Right ventricle myocardium superior (tissue), 1 donor: ENCODE data around the gene MGMT. TPM values are rescaled to one million over a fixed set of nuclear protein-coding genes. Genes with fewer than 3 reads are reported as not detected.

Experiments
- ATAC-seq: fragments of 200-7000 bp; cut with Tn5 transposase; one replicate; pipeline ENCODE4 v1.9.1; 2020; ENCODE audit warnings: mild to moderate bottlenecking; ENCODE audit not compliant: poor library complexity
- DNase-seq: peaks from one replicate; pipeline ENCODE4 v3.0.0-alpha.2; 2020
- intact Hi-C: fragments of 100-400 bp; cut with DNase I; formaldehyde crosslinking; loops from one replicate; pipeline ENCODE4 v1.11.2; 2022
- total RNA-seq: library from RNA; stranded (reverse); fragmentation: NEBNext Ultra II Directional; extraction: Animal tissue kit (Norgen Biotek cat#: 25700); gene quantifications from one replicate; pipeline ENCODE4 v1.2.1, GENCODE V29; 2021
- donor health status: DM: no; HTN: yes; CAD: no; lungs with severe emphysema.

The MGMT gene
- total RNA-seq, 1 donor from 2014 or later: 16.6 TPM

DNA sequence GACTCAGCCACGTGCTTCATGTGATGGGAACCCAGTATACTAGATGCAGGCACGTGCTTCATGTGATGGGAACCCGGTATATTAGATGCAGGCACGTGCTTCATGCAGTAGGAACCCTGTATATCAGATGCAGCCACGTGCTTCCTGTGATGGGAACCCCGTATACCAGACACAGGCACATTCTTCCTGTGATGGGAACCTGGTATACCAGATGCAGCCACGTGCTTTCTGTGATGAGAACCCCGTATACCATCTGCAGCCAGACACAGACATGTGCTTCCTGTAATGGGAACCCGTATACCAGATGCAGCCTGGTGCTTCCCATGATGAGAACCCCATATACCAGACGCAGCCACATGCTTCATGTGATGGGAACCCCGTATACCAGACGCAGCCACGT lies 44.0 kb downstream of the MGMT start:
- DNase-seq (no peak), ATAC-seq (no peak)
- intact Hi-C loops: no loop called here

DNA sequence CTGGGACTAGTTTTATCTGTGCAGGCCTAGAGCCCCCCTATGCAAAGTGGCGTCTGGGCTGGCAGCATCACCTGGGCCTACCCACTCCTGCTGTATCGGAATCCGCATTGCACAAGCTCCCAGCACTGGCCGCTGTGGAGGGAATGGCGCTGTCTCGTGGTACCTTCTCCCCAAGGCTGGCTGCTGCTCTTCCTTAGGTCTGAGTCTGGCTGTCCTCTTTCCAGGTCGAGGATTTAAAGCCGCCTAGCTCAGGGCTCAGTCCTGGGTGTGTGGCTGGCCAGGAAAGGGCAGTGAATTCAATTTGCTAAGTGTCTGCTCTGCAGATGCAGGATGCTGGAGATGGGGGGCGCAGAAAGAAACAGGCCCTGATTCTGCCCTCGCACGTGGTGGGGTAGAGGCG lies 44.7 kb downstream of the MGMT start:
- ATAC-seq: no peak
- intact Hi-C loops: no loop called here
- DNase-seq: no peak

DNA sequence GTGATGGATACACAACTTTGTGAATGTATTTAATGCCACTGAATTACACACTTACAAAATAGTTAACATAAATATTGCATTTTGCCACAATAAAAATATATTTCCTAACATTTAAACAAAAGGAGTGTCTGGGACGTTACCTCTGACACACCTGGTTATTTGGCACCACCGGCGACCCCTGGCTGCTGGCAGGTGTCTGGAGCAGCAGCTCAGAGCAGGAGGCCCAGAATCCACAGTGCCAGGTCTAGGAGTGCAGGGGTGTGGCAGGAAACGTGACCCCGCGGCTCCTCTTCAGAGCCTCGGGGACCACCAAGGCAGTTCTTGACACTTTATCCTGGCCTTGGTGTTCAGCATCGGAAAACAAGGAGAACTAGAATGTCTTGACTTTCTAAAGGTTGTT lies 46.3 kb downstream of the MGMT start:
- no peak for DNase-seq
- no peak for ATAC-seq
- intact Hi-C loops: no loop called here

- ATAC-seq (no peak), DNase-seq (no peak)
- intact Hi-C loops: no loop called here
Observed at GRCh38 chr10:129514568-129515451, 47.8 kb downstream of the MGMT start.

DNA sequence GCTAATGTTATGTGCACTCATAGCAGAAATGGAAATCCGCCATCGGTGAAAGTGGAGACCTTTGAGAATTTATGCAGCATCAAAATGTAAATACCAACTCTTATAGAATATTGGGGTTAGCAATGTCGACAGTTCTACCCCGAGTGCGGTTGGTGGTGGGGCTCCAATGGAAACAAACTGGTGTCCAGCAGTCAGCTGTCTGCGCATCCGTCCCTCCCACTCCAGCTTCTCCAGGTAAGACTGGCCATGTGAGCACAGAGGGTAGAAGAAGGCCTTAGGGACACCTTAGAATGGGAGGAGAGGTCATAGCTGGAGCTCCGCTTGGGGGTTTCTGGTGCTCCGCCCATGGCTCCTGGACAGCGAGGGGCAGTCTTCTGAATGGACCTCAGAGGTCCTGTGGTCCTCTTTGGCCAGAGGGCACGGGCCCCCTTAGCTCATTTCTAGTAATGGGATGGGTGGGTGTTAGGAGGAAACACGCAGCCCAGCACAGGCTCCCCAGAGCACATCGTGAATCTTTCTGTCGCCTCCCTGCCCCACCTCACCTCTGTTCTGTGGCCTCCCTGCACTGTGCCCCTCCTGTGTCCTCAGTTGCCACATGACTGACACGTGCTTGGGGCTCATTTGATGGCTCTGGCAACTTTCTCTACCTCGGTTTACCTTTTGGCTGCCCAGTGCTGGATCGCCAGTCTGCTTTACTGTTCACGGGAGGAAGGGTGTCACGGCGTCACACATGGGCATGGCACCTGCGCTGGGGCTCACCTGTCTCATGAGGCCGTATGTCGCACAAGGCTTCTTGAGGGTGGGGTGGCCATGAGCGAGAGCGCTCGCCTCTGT lies 50.0 kb downstream of the MGMT start:
- DNase-seq (no peak), ATAC-seq (no peak)
- intact Hi-C loops: no loop called here

GRCh38 chr10:129517680-129518057 lies 50.6 kb downstream of the MGMT start:
- no peak for ATAC-seq
- DNase-seq: no peak
- intact Hi-C loops: no loop called here

GRCh38 chr10:129518793-129519192 lies 51.8 kb downstream of the MGMT start:
- DNase-seq: no peak
- intact Hi-C loops: no loop called here

GRCh38 chr10:129520440-129521080 lies 53.5 kb downstream of the MGMT start:
- intact Hi-C loops: no loop called here
- ATAC-seq (no peak), DNase-seq (no peak)

More at GRCh38 chr10:129518793-129519192, 51.8 kb downstream of the MGMT start:
- no peak for ATAC-seq

GRCh38 chr10:129521161-129522025 lies 54.4 kb downstream of the MGMT start:
- intact Hi-C loops: no loop called here
- ATAC-seq: no peak
- no peak for DNase-seq

GRCh38 chr10:129522041-129522585 lies 55.1 kb downstream of the MGMT start:
- ATAC-seq (no peak), DNase-seq (no peak)
- intact Hi-C loops: no loop called here

- ATAC-seq (no peak), DNase-seq (no peak)
- intact Hi-C loops: no loop called here
Observed at GRCh38 chr10:129523031-129523722, 56.1 kb downstream of the MGMT start.

DNA sequence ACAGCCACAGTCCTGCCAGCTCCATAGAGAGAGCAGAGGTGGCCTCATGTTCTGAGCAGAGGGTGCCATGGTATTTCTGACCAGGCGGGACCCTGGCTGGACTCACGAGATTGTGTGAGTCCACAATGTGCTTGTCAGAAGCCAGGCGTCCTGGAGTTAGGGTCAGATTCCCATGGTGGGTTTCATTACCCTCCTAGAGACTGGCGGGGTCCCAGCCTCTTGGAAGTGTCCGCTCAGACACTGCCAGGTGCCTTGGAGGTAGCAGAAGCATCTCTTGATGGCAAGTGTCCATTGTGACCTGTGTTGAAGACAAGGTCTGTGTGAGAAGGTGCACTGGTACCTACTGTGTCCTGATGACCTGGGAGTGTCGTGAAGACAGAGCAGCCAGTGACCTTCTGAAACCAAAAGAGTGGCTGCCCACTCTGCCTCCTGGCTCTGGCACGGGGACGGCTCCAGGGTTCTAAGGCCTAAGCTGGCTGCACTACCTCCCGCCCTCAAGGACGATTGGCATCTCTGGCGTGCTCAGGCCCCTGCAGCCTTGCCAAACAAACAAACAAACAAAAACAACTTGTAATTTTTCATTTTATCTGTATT lies 56.8 kb downstream of the MGMT start:
- intact Hi-C loops: no loop called here
- DNase-seq: no peak
- no peak for ATAC-seq

- ATAC-seq (no peak), DNase-seq (no peak)
- intact Hi-C loops: no loop called here
Observed at GRCh38 chr10:129524936-129525335, 57.9 kb downstream of the MGMT start.

DNA sequence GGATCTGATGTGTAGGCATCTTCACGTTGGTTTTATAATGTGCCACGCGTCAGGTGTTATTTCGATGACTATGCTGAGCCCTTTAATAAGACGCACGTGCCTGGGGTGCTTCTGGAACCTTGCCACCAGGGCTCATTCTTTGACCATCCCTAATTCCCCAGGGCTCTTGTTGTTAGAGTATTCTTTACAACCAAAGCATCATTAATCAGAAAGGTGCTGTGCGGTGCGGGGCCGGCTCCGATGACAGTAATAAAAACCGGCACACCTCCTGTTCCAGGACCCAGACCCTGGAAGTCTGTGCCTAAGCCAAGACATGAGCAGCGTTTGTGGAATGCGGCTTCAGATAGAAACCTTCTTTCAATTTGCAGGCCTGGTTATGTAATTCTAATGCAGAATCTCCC lies 58.4 kb downstream of the MGMT start:
- ATAC-seq (peak; percentile 69), DNase-seq (no peak)
- intact Hi-C loops: no loop called here

DNA sequence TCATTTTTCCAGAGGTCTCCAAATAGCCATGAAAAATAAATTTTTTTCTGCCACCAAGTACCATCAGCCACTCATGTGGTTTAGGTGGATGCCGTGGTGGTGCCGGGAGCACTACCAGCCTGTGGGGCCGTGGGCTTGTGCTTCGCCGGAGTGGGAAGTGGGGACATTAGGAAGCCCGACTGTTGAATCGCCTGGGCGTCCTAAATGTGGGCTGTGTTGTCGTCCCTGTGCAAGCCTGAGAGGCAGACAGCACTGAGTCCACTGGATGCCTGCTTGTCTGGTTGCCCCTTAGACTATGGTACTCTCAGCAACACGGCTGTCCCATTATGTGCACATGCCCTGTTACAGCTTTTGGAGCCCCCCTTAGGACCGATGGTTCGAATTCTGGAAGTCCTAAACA lies 59.9 kb downstream of the MGMT start:
- intact Hi-C loops: no loop called here
- DNase-seq (no peak), ATAC-seq (no peak)

GRCh38 chr10:129528376-129528978 lies 61.4 kb downstream of the MGMT start:
- intact Hi-C loops: no loop called here
- no peak for DNase-seq

DNA sequence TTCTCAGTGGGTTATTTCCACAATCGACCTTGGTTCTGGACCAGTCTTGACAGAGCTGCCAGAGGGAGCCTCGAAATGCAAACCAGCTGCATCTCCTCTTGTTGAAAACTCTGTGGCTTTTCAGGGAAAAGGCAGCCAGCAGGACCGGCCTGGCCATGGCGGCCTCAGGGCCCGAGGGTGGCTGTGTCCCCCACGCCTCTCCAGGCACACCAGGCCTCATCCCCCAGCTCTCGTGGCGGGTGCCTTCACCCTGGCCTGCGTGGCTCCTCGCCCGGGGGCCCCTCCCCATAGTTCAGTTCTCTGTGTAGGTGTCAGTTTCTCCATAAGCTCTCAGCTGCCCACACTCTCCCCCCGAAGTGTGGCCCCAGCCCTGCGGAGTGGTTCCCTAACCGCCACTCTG lies 63.5 kb downstream of the MGMT start:
- DNase-seq (no peak), ATAC-seq (no peak)
- intact Hi-C loops: no loop called here

More at GRCh38 chr10:129528376-129528978, 61.4 kb downstream of the MGMT start:
- ATAC-seq: no peak
